Measurements from ENCODE around the gene ANO9. TPM values are rescaled to one million over a fixed set of nuclear protein-coding genes. Genes with fewer than 3 reads are reported as not detected.

ANO9 gene
- total RNA-seq, 1 experiment from 2014 or later: not detected

- no TSS peak for BruUV-seq (replicated peaks)
- H3K4me1 ChIP-seq (ENCODE audit: insufficient read depth, low read length, poor library complexity, severe bottlenecking): no peaks in the 10 kb centered on the region
Measured at GRCh38 chr11:394858-395655, 46.8 kb downstream of the ANO9 start.

GRCh38 chr11:394034-394857 is 47.6 kb downstream of the ANO9 start, which contains the start of gene PKP3:
PKP3 (plus strand) TSS chr11:394209; CDS start chr11:394293, 84 bp downstream.
- intact Hi-C loops (cut with micrococcal nuclease; ENCODE audit: unreplicated experiment): no loop called here
- BruUV-seq (replicated peaks): no TSS peak
- Histone ChIP-seq H3K4me1 (ENCODE audit: insufficient read depth, low read length, poor library complexity, severe bottlenecking) (no peaks in the 10 kb centered on the region), H3K36me3 (ENCODE audit: insufficient read depth, low read length, poor library complexity, severe bottlenecking) (no peaks in the 10 kb centered on the region), H3K9me3 (ENCODE audit: low read depth, low read length, poor library complexity, severe bottlenecking) (no peaks in the 10 kb centered on the region), H3K4me3 (ENCODE audit: low read depth, low read length, poor library complexity, severe bottlenecking) (no peak within 1 kb of the TSS), H3K27me3 (replicated peaks; ENCODE audit: insufficient read depth, low read depth, low read length, poor library complexity) (no peaks in the 10 kb centered on the region), H3K27ac (ENCODE audit: low read depth, low read length, poor library complexity, severe bottlenecking) (no peak within 1 kb of the TSS)
- TF ChIP-seq EZH2 (IDR thresholded peaks at IDR 0.05; ENCODE audit: borderline replicate concordance, low read depth, low read length, poor library complexity, severe bottlenecking) (no peak), CTCF (conservative IDR thresholded peaks at IDR 0.05; ENCODE audit: low read depth, low read length) (no peak)
- ChIA-PET CTCF (no interaction called here), POLR2A (ENCODE audit: low non-redundant PET) (no interaction called here)
- no peak for DNase-seq (ENCODE audit: low spot score)

More at GRCh38 chr11:394858-395655, 46.8 kb downstream of the ANO9 start:
- H3K27ac ChIP-seq (ENCODE audit: low read depth, low read length, poor library complexity, severe bottlenecking): no peak overlapping the region
- H3K36me3 ChIP-seq (ENCODE audit: insufficient read depth, low read length, poor library complexity, severe bottlenecking): no peaks in the 10 kb centered on the region
- H3K4me3 ChIP-seq (ENCODE audit: low read depth, low read length, poor library complexity, severe bottlenecking): no peak overlapping the region
- TF ChIP-seq CTCF (conservative IDR thresholded peaks at IDR 0.05; ENCODE audit: low read depth, low read length) (no peak), EZH2 (IDR thresholded peaks at IDR 0.05; ENCODE audit: borderline replicate concordance, low read depth, low read length, poor library complexity, severe bottlenecking) (no peak)
- ChIA-PET POLR2A (ENCODE audit: low non-redundant PET) (no interaction called here), CTCF (no interaction called here)
- DNase-seq (ENCODE audit: low spot score): no peak
- intact Hi-C loops (cut with micrococcal nuclease; ENCODE audit: unreplicated experiment): no loop called here
- no peaks in the 10 kb centered on the region for H3K27me3 ChIP-seq (replicated peaks; ENCODE audit: insufficient read depth, low read depth, low read length, poor library complexity)
- H3K9me3 ChIP-seq (ENCODE audit: low read depth, low read length, poor library complexity, severe bottlenecking): no peaks in the 10 kb centered on the region

- CTCF ChIA-PET: no interaction called here
- H3K4me3 ChIP-seq (ENCODE audit: low read depth, low read length, poor library complexity, severe bottlenecking): no peak overlapping the region
Measured at GRCh38 chr11:393219-394033, 48.4 kb downstream of the ANO9 start.

More at GRCh38 chr11:393219-394033, 48.4 kb downstream of the ANO9 start:
- no peaks in the 10 kb centered on the region for H3K4me1 ChIP-seq (ENCODE audit: insufficient read depth, low read length, poor library complexity, severe bottlenecking)
- no peaks in the 10 kb centered on the region for H3K27me3 ChIP-seq (replicated peaks; ENCODE audit: insufficient read depth, low read depth, low read length, poor library complexity)
- TF ChIP-seq CTCF (conservative IDR thresholded peaks at IDR 0.05; ENCODE audit: low read depth, low read length) (no peak), EZH2 (IDR thresholded peaks at IDR 0.05; ENCODE audit: borderline replicate concordance, low read depth, low read length, poor library complexity, severe bottlenecking) (no peak)
- H3K27ac ChIP-seq (ENCODE audit: low read depth, low read length, poor library complexity, severe bottlenecking): no peak overlapping the region
- BruUV-seq (replicated peaks): no TSS peak
- intact Hi-C loops (cut with micrococcal nuclease; ENCODE audit: unreplicated experiment): no loop called here
- H3K36me3 ChIP-seq (ENCODE audit: insufficient read depth, low read length, poor library complexity, severe bottlenecking): no peaks in the 10 kb centered on the region
- POLR2A ChIA-PET (ENCODE audit: low non-redundant PET): no interaction called here
- DNase-seq (ENCODE audit: low spot score): no peak
- no peaks in the 10 kb centered on the region for H3K9me3 ChIP-seq (ENCODE audit: low read depth, low read length, poor library complexity, severe bottlenecking)
